Measurements from ENCODE around the gene SYCE1L.
"Not testable (repeated sequence)": the region's sequence is repeated elsewhere in the genome, so short reads cannot be mapped to it uniquely, and the experiment has no call there.

SYCE1L gene

DNA sequence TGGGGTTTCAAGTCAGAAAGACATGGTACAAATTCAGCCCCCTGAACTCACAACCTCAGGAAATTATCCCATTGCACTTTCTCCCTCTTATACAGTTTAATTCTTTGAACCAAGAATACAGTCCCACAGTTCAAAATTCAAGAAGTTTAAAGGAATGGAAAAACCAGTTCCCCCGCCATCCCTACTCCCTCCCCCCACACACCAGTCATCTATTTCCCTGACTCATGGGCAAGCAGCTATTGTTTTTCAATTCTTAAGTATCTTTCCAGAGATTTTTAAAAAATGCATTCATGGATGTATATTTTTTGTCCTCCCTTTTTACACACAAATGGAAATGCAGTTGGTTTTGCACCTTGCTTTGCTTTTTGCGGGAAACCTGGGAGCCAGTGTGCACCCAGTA lies 7.3 kb downstream of the SYCE1L start:
- DNase-seq, result no peak

GRCh38 chr16:77207030-77207429 lies 7.8 kb downstream of the SYCE1L start:
- DNase-seq, result no peak

GRCh38 chr16:77208382-77208781 lies 9.2 kb downstream of the SYCE1L start:
- no peak for DNase-seq

GRCh38 chr16:77211880-77212740 lies 12.9 kb downstream of the SYCE1L start:
- DNase-seq, result peak; percentile 68

GRCh38 chr16:77212741-77213541 lies 13.7 kb downstream of the SYCE1L start:
- DNase-seq, result peak; percentile 66

- DNase-seq, result no peak
These were observed 14.4 kb downstream of the SYCE1L start for GRCh38 chr16:77213542-77214106.

DNA sequence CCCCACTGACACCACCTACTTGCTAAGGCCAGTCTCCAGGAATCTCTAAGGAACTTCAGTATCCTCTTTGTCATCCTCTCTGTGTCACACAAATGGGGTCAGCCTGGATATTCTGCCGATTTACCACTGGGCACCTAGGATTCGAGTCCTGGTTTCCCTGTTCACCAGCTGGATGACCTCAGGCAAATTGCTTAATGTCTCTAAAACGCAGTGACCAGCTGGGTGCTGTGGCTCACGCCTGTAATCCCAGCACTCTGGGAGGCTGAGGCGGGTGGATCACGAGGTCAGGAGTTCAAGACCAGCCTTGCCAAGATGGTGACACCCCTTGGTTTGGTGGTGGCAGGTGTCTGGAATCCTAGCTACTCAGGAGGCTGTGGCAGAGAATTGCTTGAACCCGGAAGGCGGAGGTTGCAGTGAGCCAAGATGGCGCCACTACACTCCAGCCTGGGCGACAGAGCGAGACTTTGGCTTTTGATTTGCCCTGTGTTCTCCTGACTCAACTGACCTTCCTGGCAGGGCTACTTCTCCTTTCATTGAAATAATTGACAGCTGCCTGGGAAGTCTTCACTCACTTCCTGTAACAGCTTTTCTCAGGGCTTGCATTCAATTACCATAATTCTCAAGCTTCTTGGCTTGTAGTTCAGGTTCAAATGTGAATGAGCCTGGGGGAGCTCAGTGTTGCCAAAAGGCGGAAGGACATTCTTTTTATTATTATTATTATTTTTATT lies 15.4 kb downstream of the SYCE1L start:
- DNase-seq, result no peak

DNA sequence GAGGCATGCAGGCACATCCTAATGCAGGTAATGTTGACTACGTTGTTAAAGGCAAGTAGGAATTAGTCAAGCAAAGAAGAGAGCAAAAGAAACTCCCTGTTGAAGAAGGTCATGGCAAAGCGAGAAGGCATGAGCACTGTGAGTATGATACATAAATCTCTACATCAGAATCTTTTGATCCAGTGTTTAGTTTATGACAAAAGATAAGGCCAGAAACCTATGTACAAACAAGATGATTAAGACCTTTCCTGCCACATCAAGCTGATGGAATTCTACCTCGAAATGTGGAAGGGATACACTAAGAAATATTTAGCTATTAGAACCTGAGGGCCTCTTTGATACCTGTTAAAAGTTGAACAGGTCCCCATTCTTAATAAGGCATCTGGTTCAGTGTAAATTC lies 20.2 kb downstream of the SYCE1L start:
- no peak for DNase-seq

DNA sequence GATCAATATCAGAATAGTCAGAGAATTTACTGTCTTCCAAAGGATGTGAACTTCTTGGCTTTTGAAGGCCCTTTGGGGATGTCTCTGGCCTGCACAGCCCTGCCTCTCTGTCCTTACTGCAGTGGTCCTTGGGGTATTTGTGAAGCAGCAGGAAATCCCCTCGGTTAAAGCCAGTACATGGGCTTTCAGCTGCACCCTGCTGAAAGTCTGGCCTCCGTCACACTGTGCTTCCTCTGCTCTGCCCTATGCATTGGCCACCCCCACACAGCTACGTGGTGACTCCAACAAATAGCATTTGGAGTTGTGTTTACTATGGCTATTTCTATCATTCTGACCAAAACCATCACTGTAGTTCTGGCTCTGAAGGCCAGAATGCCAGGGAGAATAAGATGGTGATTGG lies 21.2 kb downstream of the SYCE1L start:
- DNase-seq, result no peak

DNA sequence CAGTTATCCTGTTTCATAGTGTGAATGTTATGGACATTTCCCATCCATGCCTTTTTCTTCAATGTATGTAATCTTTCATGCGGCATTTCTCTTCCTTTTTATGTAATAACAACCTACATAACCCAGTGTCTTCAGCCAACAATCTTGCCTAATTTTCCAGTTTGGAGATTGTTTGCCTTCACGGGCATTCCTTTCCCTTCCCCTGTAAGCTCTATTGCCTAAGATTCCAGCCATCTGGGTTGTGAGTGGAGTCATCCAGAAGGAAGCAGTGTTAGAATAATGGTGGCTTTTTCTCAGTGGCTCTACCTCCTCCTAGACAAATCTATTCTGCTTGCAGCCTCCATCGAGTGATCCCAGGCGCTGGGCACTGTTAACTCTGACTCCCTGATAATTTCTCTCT lies 22.3 kb downstream of the SYCE1L start:
- no peak for DNase-seq

DNA sequence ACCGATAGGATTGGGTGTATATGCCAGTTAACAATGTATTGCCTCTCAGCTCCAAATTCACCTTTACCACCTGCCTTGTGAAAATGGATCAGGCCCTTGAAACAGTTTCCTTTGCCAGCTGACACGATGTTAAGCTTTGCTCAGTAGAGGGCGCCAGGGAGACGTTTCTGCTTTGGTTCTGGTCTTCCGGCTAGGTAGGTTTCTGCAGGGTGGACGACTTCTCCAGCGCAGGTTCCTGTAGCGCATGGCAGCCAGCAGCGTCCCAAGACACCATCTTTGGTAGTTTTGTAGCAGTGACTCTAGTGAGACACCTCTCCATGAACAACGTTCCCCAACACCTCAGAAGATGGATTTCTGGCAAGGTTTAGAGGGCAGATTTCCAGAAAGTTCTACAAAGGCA lies 24.0 kb downstream of the SYCE1L start:
- no peak for DNase-seq

- DNase-seq, result no peak
These were observed 26.0 kb downstream of the SYCE1L start for GRCh38 chr16:77225182-77225581.

- DNase-seq, result no peak
These were observed 28.5 kb downstream of the SYCE1L start for GRCh38 chr16:77227745-77228144.

GRCh38 chr16:77231047-77231446 lies 31.8 kb downstream of the SYCE1L start:
- no peak for DNase-seq

DNA sequence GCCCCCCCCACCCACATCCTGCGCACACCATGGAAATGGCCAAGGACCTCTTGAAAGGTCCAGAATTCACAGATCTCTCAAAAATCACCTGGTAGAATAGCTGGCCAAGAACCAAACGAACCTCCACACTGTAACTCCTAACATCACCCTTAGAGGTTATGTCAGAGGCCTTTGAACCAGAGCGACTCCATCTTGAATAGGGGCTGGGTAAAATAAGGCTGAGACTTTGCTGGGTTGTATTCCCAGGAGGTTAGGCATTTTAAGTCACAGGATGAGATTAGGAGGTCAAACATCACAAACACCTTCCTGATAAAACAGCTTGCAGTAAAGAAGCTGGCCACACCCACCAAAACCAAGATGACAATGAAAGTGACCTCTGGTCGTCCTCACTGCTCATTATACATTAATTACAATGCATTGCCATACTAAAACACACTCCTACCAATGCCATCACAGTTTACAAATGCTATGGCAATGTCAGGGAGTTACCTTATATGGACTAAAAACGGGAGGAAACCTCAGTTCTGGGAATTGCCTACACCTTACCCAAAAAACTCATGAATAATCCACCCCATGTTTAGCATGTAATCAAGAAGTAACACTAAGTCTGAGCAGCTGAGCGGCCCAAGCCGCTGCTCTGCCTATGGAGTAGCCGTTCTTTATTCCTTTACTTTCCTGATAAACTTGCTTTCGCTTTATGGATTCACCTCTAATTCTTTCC lies 34.8 kb downstream of the SYCE1L start:
- DNase-seq, result no peak

DNA sequence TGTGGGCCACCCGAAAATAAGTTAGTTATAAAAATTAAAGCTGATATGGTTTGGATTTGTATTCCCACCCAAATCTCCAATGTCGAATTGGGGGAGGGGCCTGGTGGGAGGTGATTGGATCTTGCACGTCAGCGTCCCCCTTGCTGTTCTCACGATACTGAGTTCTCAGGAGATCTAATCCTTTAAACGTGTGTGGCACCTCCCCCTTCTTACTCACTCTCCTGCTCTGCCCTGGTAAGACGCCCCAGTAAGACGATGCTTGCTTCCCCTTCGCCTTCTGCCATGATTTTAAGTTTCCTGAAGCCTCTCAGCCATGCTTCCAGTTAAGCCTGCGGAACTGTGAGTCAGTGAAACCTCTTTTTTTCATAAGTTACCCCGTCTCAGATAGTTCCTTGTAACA lies 35.4 kb downstream of the SYCE1L start:
- no peak for DNase-seq

DNA sequence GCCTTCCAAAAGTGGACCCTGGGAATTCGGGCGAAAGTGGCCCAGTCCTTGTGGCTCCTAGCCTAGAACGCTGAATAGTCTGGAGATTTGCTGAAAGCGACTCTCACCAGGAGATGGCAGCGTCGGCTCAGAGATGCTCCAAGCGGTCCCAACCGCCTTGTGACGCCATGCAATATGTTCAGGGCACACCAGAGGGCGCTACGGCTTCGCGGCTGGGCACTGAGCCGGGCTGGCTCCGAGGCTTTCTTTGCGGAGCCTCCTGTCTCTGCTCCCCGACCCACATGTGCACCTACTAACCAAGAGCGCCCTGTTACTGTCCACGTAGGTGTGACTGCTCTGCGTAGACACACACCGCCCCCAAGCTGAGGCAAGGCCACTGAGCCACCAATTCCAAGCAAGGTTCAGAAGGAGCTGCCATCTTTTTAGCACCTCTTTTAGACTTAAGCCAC lies 36.9 kb downstream of the SYCE1L start:
- DNase-seq, result peak; percentile 84

DNA sequence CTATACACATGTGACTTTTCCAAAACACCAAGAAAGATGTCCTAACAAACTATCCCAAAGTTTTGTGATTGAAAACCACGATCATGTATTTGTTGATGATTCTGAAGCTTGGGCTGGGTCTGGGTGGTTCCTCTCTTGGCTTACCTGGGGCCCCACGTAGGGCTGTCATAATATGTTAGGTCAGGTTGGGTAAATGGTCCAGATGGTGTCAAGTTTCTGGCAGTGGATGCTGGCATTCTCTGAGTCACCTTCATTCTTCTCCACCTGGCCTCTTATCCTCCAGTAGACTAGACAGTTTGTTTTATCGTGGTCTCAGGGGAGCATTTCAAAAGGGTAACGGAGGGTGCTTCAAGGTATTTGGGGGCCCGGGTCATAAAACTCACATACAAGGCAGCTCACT lies 39.4 kb downstream of the SYCE1L start:
- DNase-seq, result no peak

GRCh38 chr16:77242471-77242870 lies 43.3 kb downstream of the SYCE1L start:
- DNase-seq, result not testable (repeated sequence)

DNA sequence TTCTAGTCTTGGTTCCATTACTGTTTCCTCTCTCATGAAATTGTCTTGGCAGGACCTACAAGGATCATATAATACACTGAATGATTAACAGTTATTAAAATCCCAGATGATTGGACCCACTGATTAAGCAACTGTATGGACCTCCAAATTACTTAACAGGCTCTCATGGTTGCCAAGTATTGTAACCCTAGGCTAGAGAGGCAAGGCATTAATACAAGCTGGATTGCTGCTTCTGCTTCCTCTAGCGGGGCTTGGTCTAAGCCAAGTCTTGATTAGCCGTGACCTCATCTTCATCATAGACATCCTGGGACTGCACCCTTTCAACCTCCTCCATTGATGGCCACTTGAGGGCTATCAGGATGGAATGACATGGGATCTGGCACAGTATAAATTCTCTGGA lies 46.9 kb downstream of the SYCE1L start:
- no peak for DNase-seq

DNA sequence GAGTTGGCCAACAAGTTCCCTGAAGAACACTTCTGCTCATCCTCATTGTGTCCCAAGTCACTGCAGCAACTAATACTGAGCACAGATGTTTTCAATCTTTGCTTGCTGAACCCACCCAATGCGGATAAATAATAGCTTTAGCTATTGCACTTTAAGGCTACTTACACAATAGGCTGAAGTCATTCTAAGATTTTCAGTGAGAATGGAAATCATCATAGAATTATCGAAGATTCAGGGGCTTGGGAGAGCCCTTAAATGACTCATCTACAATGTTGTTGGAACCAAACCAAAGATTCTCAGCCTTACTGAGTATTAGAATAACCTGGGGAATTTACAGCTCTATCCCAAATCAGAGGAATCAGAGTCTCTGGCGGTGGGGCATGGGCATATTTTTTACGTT lies 51.2 kb downstream of the SYCE1L start:
- DNase-seq, result no peak

All from T-helper 9 cell (primary cell).